ENCODE data around the gene RECQL5.

Gene RECQL5

DNA sequence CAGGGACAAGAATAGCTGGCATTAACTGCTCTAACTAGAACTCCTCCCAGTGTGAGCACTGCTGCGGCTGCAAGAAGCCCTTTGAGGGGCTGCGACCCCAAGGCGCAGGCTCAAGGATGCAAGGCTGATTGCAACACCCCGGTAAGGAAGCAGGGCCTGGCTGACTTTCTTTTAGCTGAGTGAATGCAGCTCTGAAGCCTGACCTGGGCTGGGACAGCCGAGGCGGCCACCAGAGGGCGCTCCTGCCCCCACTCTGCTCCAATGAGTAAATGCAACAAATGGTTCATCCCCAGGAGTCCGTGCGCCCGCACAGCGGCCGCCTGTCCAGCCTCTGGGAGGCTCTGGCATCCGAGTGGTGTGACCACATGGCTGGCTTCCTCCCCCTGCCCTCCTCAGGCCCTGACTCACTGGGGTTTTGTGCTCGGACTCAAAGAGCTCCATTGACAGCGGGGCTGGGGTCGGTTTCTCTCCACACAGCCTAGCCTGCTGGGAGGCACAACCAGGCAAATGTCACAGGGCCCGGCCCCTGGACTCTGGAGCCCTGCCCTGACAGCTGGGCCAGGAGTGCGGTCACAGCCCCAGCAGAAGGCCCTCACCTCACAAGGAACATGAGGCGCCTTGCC lies 34.0 kb downstream of the RECQL5 start, which contains the start of gene SMIM5 (continued):
- TF ChIP-seq, protein P1, sequence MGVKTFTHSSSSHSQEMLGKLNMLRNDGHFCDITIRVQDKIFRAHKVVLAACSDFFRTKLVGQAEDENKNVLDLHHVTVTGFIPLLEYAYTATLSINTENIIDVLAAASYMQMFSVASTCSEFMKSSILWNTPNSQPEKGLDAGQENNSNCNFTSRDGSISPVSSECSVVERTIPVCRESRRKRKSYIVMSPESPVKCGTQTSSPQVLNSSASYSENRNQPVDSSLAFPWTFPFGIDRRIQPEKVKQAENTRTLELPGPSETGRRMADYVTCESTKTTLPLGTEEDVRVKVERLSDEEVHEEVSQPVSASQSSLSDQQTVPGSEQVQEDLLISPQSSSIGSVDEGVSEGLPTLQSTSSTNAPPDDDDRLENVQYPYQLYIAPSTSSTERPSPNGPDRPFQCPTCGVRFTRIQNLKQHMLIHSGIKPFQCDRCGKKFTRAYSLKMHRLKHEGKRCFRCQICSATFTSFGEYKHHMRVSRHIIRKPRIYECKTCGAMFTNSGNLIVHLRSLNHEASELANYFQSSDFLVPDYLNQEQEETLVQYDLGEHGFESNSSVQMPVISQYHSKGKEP (tag by site-specific recombination; IDR thresholded peaks at IDR 0.05): peak; percentile 68
- peak; percentile 12; the same call in 1 of the 2 replicates for TF ChIP-seq GLIS2 (tag by site-specific recombination; IDR thresholded peaks at IDR 0.05)
- no peak for TF ChIP-seq ZNF366 (tag by site-specific recombination; conservative IDR thresholded peaks at IDR 0.05)
- no peak for TF ChIP-seq ZNF529 (tag by site-specific recombination; IDR thresholded peaks at IDR 0.05; ENCODE audit: insufficient replicate concordance)
- no peak for TF ChIP-seq ZNF146 (tag by site-specific recombination; IDR thresholded peaks at IDR 0.05)
- peak; percentile 50 for TF ChIP-seq ZNF654 (tag by site-specific recombination; IDR thresholded peaks at IDR 0.05; ENCODE audit: low read depth)
- no peak for TF ChIP-seq ZNF623 (tag by site-specific recombination; IDR thresholded peaks at IDR 0.05)
- TF ChIP-seq, protein P2, sequence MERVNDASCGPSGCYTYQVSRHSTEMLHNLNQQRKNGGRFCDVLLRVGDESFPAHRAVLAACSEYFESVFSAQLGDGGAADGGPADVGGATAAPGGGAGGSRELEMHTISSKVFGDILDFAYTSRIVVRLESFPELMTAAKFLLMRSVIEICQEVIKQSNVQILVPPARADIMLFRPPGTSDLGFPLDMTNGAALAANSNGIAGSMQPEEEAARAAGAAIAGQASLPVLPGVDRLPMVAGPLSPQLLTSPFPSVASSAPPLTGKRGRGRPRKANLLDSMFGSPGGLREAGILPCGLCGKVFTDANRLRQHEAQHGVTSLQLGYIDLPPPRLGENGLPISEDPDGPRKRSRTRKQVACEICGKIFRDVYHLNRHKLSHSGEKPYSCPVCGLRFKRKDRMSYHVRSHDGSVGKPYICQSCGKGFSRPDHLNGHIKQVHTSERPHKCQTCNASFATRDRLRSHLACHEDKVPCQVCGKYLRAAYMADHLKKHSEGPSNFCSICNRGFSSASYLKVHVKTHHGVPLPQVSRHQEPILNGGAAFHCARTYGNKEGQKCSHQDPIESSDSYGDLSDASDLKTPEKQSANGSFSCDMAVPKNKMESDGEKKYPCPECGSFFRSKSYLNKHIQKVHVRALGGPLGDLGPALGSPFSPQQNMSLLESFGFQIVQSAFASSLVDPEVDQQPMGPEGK (tag by site-specific recombination; IDR thresholded peaks at IDR 0.05): no peak
- TF ChIP-seq YY1 (tag by site-specific recombination; IDR thresholded peaks at IDR 0.05): no peak
- TF ChIP-seq, protein P3, sequence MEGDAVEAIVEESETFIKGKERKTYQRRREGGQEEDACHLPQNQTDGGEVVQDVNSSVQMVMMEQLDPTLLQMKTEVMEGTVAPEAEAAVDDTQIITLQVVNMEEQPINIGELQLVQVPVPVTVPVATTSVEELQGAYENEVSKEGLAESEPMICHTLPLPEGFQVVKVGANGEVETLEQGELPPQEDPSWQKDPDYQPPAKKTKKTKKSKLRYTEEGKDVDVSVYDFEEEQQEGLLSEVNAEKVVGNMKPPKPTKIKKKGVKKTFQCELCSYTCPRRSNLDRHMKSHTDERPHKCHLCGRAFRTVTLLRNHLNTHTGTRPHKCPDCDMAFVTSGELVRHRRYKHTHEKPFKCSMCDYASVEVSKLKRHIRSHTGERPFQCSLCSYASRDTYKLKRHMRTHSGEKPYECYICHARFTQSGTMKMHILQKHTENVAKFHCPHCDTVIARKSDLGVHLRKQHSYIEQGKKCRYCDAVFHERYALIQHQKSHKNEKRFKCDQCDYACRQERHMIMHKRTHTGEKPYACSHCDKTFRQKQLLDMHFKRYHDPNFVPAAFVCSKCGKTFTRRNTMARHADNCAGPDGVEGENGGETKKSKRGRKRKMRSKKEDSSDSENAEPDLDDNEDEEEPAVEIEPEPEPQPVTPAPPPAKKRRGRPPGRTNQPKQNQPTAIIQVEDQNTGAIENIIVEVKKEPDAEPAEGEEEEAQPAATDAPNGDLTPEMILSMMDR (tag by site-specific recombination; IDR thresholded peaks at IDR 0.05): peak; percentile 83
- TF ChIP-seq ZNF677 (tag by site-specific recombination; IDR thresholded peaks at IDR 0.05): no peak
- TF ChIP-seq ZNF202 (tag by site-specific recombination; IDR thresholded peaks at IDR 0.05; ENCODE audit: borderline replicate concordance): no peak
- TF ChIP-seq WT1 (tag by site-specific recombination; IDR thresholded peaks at IDR 0.05): no peak
- TF ChIP-seq ZBTB8A (tag by site-specific recombination; IDR thresholded peaks at IDR 0.05): peak; percentile 57
- TF ChIP-seq ZSCAN23 (tag by site-specific recombination; IDR thresholded peaks at IDR 0.05): no peak
- no peak for TF ChIP-seq ZNF660 (tag by site-specific recombination; IDR thresholded peaks at IDR 0.05)
- TF ChIP-seq, protein P4, sequence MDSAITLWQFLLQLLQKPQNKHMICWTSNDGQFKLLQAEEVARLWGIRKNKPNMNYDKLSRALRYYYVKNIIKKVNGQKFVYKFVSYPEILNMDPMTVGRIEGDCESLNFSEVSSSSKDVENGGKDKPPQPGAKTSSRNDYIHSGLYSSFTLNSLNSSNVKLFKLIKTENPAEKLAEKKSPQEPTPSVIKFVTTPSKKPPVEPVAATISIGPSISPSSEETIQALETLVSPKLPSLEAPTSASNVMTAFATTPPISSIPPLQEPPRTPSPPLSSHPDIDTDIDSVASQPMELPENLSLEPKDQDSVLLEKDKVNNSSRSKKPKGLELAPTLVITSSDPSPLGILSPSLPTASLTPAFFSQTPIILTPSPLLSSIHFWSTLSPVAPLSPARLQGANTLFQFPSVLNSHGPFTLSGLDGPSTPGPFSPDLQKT (IDR thresholded peaks at IDR 0.05; ENCODE audit: borderline replicate concordance, low read depth, low read length): no peak
- TF ChIP-seq, protein P5, sequence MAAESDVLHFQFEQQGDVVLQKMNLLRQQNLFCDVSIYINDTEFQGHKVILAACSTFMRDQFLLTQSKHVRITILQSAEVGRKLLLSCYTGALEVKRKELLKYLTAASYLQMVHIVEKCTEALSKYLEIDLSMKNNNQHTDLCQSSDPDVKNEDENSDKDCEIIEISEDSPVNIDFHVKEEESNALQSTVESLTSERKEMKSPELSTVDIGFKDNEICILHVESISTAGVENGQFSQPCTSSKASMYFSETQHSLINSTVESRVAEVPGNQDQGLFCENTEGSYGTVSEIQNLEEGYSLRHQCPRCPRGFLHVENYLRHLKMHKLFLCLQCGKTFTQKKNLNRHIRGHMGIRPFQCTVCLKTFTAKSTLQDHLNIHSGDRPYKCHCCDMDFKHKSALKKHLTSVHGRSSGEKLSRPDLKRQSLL (tag by site-specific recombination; IDR thresholded peaks at IDR 0.05): no peak
- TF ChIP-seq ZNF354C (tag by site-specific recombination; IDR thresholded peaks at IDR 0.05; ENCODE audit: borderline replicate concordance, low read depth): no peak
- TF ChIP-seq ZNF174 (tag by site-specific recombination; IDR thresholded peaks at IDR 0.05): no peak
- TF ChIP-seq, protein P6, sequence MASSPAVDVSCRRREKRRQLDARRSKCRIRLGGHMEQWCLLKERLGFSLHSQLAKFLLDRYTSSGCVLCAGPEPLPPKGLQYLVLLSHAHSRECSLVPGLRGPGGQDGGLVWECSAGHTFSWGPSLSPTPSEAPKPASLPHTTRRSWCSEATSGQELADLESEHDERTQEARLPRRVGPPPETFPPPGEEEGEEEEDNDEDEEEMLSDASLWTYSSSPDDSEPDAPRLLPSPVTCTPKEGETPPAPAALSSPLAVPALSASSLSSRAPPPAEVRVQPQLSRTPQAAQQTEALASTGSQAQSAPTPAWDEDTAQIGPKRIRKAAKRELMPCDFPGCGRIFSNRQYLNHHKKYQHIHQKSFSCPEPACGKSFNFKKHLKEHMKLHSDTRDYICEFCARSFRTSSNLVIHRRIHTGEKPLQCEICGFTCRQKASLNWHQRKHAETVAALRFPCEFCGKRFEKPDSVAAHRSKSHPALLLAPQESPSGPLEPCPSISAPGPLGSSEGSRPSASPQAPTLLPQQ (tag by site-specific recombination; IDR thresholded peaks at IDR 0.05): no peak
- TF ChIP-seq GLIS1 (tag by site-specific recombination; IDR thresholded peaks at IDR 0.05): peak; percentile 57
- TF ChIP-seq ZNF433 (tag by site-specific recombination; IDR thresholded peaks at IDR 0.05; ENCODE audit: low read depth): no peak
- TF ChIP-seq ZNF521 (tag by site-specific recombination; IDR thresholded peaks at IDR 0.05): no peak
- peak; percentile 14; the same call in 1 of the 2 replicates for TF ChIP-seq ZNF600 (tag by site-specific recombination; IDR thresholded peaks at IDR 0.05)
- TF ChIP-seq ZNF341 (tag by site-specific recombination; IDR thresholded peaks at IDR 0.05; ENCODE audit: low read depth): no peak
- TF ChIP-seq, protein P7, sequence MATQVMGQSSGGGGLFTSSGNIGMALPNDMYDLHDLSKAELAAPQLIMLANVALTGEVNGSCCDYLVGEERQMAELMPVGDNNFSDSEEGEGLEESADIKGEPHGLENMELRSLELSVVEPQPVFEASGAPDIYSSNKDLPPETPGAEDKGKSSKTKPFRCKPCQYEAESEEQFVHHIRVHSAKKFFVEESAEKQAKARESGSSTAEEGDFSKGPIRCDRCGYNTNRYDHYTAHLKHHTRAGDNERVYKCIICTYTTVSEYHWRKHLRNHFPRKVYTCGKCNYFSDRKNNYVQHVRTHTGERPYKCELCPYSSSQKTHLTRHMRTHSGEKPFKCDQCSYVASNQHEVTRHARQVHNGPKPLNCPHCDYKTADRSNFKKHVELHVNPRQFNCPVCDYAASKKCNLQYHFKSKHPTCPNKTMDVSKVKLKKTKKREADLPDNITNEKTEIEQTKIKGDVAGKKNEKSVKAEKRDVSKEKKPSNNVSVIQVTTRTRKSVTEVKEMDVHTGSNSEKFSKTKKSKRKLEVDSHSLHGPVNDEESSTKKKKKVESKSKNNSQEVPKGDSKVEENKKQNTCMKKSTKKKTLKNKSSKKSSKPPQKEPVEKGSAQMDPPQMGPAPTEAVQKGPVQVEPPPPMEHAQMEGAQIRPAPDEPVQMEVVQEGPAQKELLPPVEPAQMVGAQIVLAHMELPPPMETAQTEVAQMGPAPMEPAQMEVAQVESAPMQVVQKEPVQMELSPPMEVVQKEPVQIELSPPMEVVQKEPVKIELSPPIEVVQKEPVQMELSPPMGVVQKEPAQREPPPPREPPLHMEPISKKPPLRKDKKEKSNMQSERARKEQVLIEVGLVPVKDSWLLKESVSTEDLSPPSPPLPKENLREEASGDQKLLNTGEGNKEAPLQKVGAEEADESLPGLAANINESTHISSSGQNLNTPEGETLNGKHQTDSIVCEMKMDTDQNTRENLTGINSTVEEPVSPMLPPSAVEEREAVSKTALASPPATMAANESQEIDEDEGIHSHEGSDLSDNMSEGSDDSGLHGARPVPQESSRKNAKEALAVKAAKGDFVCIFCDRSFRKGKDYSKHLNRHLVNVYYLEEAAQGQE (tag by site-specific recombination; IDR thresholded peaks at IDR 0.05): no peak
